BE2C (cell line): Measurements from ENCODE around the gene KIF6.

ENCODE experiments used
- DNase-seq: peaks from one replicate; pipeline ENCODE4 v3.0.0-alpha.2; 2020
- H3K27me3 ChIP-seq: fragments of 250-450 bp; sonication (Bioruptor Pico); 2 replicates; pipeline ENCODE4 v1.5.1; 2020; ENCODE audit warnings: mild to moderate bottlenecking
- H3K36me3 ChIP-seq: fragments of 250-450 bp; sonication (Bioruptor Pico); 2 replicates; pipeline ENCODE4 v1.5.1; 2020; ENCODE audit warnings: mild to moderate bottlenecking
- H3K4me1 ChIP-seq: fragments of 250-450 bp; sonication (Bioruptor Pico); 2 replicates; pipeline ENCODE4 v1.5.1; 2020
- H3K4me3 ChIP-seq: 2 replicates; pipeline ENCODE4 v1.5.1; 2011; ENCODE audit warnings: low read depth, low read length
- H3K9me3 ChIP-seq: fragments of 250-450 bp; sonication (Bioruptor Pico); 2 replicates; pipeline ENCODE4 v1.5.1; 2020
- TF ChIP-seq, protein P1 (sequence below): IDR thresholded peaks from 2 replicates; pipeline ENCODE4 v1.5.1; 2012; ENCODE audit warnings: mild to moderate bottlenecking, low read depth, low read length

Gene KIF6

GRCh38 chr6:39362487-39362865 lies 362.7 kb downstream of the KIF6 start:
- Histone ChIP-seq H3K36me3 (no peaks in the 10 kb centered on the region), H3K4me3 (no peak overlapping the region), H3K9me3 (no peaks in the 10 kb centered on the region), H3K27me3 (no peaks in the 10 kb centered on the region), H3K4me1 (no peaks in the 10 kb centered on the region)
- no peak for DNase-seq
- TF ChIP-seq, protein P1, sequence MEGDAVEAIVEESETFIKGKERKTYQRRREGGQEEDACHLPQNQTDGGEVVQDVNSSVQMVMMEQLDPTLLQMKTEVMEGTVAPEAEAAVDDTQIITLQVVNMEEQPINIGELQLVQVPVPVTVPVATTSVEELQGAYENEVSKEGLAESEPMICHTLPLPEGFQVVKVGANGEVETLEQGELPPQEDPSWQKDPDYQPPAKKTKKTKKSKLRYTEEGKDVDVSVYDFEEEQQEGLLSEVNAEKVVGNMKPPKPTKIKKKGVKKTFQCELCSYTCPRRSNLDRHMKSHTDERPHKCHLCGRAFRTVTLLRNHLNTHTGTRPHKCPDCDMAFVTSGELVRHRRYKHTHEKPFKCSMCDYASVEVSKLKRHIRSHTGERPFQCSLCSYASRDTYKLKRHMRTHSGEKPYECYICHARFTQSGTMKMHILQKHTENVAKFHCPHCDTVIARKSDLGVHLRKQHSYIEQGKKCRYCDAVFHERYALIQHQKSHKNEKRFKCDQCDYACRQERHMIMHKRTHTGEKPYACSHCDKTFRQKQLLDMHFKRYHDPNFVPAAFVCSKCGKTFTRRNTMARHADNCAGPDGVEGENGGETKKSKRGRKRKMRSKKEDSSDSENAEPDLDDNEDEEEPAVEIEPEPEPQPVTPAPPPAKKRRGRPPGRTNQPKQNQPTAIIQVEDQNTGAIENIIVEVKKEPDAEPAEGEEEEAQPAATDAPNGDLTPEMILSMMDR = peak; percentile 34; the same call in 1 of the 2 replicates

DNA sequence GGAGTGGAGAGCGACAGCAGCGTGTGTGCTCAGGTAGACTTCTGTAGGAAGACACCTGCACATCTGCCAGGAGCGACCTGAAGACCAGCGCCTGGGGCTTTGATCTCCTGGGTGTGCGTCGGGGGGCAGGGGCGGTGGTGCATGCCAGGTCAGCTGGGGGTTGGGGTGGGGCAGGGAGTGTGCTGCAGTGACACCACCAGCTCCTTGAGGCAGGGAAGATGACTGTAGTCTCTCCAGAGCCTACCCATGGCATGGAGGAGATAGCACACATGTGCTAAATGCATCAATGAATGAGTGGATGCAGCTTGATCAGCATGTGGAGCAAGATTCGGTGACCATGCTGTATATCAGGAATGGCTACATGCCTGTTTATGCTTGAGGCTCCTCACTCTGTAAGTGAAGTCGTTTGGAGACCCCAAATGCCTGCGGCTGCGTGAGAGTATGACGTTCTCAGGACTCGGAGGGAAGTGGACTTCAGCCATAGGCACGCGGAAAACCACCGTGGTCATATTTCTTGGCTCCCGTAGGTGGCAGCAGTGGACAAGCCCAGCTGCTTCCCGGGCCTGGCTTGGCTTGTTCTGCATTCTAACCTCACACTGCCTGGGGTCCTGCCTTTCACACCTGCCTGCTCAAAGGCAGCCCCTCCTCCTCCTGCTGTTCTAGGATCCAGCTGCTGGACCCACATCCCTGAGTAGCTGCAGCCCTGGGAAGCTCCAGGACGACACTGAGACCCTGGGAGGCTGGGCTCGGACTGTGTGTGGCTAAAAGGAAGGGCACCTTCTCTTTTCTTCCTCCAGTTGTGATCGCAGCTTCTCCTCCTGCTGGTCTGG lies 363.3 kb downstream of the KIF6 start:
- no peaks in the 10 kb centered on the region for H3K36me3 ChIP-seq
- TF ChIP-seq, protein P1 = peak; percentile 82
- no peak overlapping the region for H3K4me3 ChIP-seq
- peak; percentile 68 for DNase-seq
- no peaks in the 10 kb centered on the region for H3K9me3 ChIP-seq
- H3K4me1 ChIP-seq = no peaks in the 10 kb centered on the region
- H3K27me3 ChIP-seq = no peaks in the 10 kb centered on the region

DNA sequence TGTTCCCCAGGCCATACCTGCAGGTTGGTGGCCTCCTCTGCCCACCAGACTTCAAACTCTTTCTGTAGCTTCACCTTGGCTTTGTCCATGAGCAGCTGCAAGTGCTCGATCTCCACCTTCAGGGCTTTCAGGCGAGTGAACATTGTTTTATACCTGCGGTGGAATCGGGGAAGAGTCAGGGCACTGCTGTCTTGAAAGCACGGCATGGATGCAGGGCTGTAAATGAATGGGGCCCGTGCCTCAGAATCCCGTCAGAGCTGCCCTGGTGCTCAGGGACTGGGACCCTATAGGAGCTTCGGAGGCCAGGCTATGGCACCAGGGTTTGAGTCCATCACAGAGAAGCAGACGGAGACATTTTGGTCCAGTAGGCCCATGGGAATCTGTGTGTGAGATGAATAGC lies 364.8 kb downstream of the KIF6 start:
- H3K27me3 ChIP-seq = no peaks in the 10 kb centered on the region
- H3K4me1 ChIP-seq = no peaks in the 10 kb centered on the region
- H3K9me3 ChIP-seq = no peaks in the 10 kb centered on the region
- no peak for DNase-seq
- no peak overlapping the region for H3K4me3 ChIP-seq
- TF ChIP-seq, protein P1 = no peak
- no peaks in the 10 kb centered on the region for H3K36me3 ChIP-seq

- Histone ChIP-seq H3K27me3 (no peaks in the 10 kb centered on the region), H3K4me3 (no peak overlapping the region), H3K4me1 (no peaks in the 10 kb centered on the region), H3K36me3 (no peaks in the 10 kb centered on the region), H3K9me3 (no peaks in the 10 kb centered on the region)
- TF ChIP-seq, protein P1 = no peak
- peak; percentile 56 for DNase-seq
These were observed 367.1 kb downstream of the KIF6 start for GRCh38 chr6:39357998-39358686.

GRCh38 chr6:39353698-39354315 lies 371.4 kb downstream of the KIF6 start:
- Histone ChIP-seq H3K9me3 (no peaks in the 10 kb centered on the region; the same call in 1 of the 2 replicates), H3K4me1 (no peaks in the 10 kb centered on the region), H3K36me3 (no peaks in the 10 kb centered on the region), H3K4me3 (no peak overlapping the region), H3K27me3 (no peaks in the 10 kb centered on the region)
- DNase-seq = no peak
- TF ChIP-seq, protein P1 = no peak
